Keratinocyte (primary cell): ENCODE measurements around the gene CDK17. TPM values are rescaled to one million over a fixed set of nuclear protein-coding genes. Genes with fewer than 3 reads are reported as not detected.

Source experiments
- DNase-seq: peaks from one replicate; pipeline ENCODE4 v3.0.0-alpha.2; 2011; ENCODE audit warnings: low read depth, missing footprints, low spot score
- FAIRE-seq: peaks from 2 replicates; lab custom pipeline; 2011; peaks lifted over from hg19 to GRCh38; lab: Jason Lieb, UNC
- H2AFZ ChIP-seq: 2 replicates; pipeline ENCODE4 v1.6.0; 2012; ENCODE audit warnings: low read length, control low read depth, inconsistent platforms; ENCODE audit not compliant: control insufficient read depth
- H3K27ac ChIP-seq: 2 replicates; pipeline ENCODE4 v1.5.1; 2011; ENCODE audit warnings: low read length; ENCODE audit not compliant: control insufficient read depth, insufficient read depth
- H3K27me3 ChIP-seq: 3 replicates; pipeline ENCODE4 v1.6.0; 2011; ENCODE audit warnings: low read length; ENCODE audit not compliant: control insufficient read depth, insufficient read depth; ENCODE audit errors: extremely low read depth
- H3K36me3 ChIP-seq, 2 experiments: 2 replicates in 1 of 2; 3 replicates in 1 of 2; pipeline ENCODE4 v1.5.1; 2011; ENCODE audit warnings: low read length in 2 of 2, mild to moderate bottlenecking in 1 of 2; ENCODE audit not compliant: control insufficient read depth in 2 of 2, insufficient read depth in 2 of 2; ENCODE audit errors: extremely low read depth in 1 of 2
- H3K4me1 ChIP-seq: 3 replicates; pipeline ENCODE4 v1.5.1; 2011; ENCODE audit warnings: low read length; ENCODE audit not compliant: control insufficient read depth, insufficient read depth; ENCODE audit errors: extremely low read depth
- H3K4me2 ChIP-seq: 3 replicates; pipeline ENCODE4 v1.6.0; 2011; ENCODE audit warnings: low read depth, low read length; ENCODE audit not compliant: control insufficient read depth, insufficient read depth; ENCODE audit errors: extremely low read depth
- H3K4me3 ChIP-seq, 3 experiments: fragments of 200-600 bp in 1 of 3; sonication (generic) in 1 of 3; 2 replicates in 2 of 3; 3 replicates in 1 of 3; pipeline ENCODE4 v1.5.1; 2011 to 2016; ENCODE audit warnings: low read length in 3 of 3, mild to moderate bottlenecking in 3 of 3, control low read depth in 2 of 3, inconsistent platforms in 1 of 3, low read depth in 1 of 3, mixed read lengths in 1 of 3, mixed run types in 1 of 3, moderate library complexity in 1 of 3; ENCODE audit not compliant: control insufficient read depth in 2 of 3, insufficient read depth in 2 of 3; ENCODE audit errors: extremely low read depth in 1 of 3
- H3K79me2 ChIP-seq: 2 replicates; pipeline ENCODE4 v1.6.0; 2012; ENCODE audit warnings: low read length; ENCODE audit not compliant: control insufficient read depth, insufficient read depth
- H3K9ac ChIP-seq: 3 replicates; pipeline ENCODE4 v1.6.0; 2011; ENCODE audit warnings: low read length; ENCODE audit not compliant: control insufficient read depth, insufficient read depth; ENCODE audit errors: extremely low read depth
- H3K9me1 ChIP-seq: 3 replicates; pipeline ENCODE4 v1.6.0; 2011; ENCODE audit warnings: low read length; ENCODE audit not compliant: control insufficient read depth, insufficient read depth; ENCODE audit errors: extremely low read depth
- H3K9me3 ChIP-seq: 2 replicates; pipeline ENCODE4 v1.5.1; 2012; ENCODE audit warnings: low read depth, low read length; ENCODE audit not compliant: control insufficient read depth
- H4K20me1 ChIP-seq: 3 replicates; pipeline ENCODE4 v1.6.0; 2011; ENCODE audit warnings: low read length; ENCODE audit not compliant: control insufficient read depth, insufficient read depth; ENCODE audit errors: extremely low read depth
- EZH2 ChIP-seq: IDR thresholded peaks from one replicate; pipeline ENCODE4 v1.6.1; 2012; ENCODE audit warnings: inconsistent platforms, mild to moderate bottlenecking, low read length, moderate library complexity
- dilution Hi-C: fragments of 300-500 bp; cut with MboI; formaldehyde crosslinking; loops from one replicate; pipeline ENCODE4 v1.7.0; 2020; ENCODE audit warnings: low sequenced_read_pairs; ENCODE audit not compliant: extremely low pct_ligation_motif_present
- polyA plus RNA-seq, 5 experiments: library from polyadenylated mRNA; depleted of rRNA in 3 of 5; stranded (reverse) in 3 of 5; stranded (forward) in 1 of 5; unstranded in 1 of 5; fragments of >200 nt; gene quantifications; 1 replicate in 1 of 5; 2 replicates in 3 of 5; 3 replicates in 1 of 5; pipeline versions ENCODE4 v1.2.1 to v1.2.3, GENCODE V29; 2011 to 2012; ENCODE audit warnings: missing spikeins in 2 of 5, low read depth in 1 of 5, low replicate concordance in 1 of 5
- TF ChIP-seq, protein P1 (sequence below), 3 experiments: IDR thresholded peaks in 1 of 3; conservative IDR thresholded peaks in 1 of 3; optimal IDR thresholded peaks in 1 of 3; 2 replicates in 2 of 3; 3 replicates in 1 of 3; pipeline versions ENCODE3 to v1.5.1; 2011; ENCODE audit warnings: low read length in 3 of 3, mild to moderate bottlenecking in 3 of 3, moderate library complexity in 2 of 3, control low read depth in 1 of 3, inconsistent platforms in 1 of 3; ENCODE audit not compliant: insufficient read depth in 2 of 3; ENCODE audit errors: extremely low read depth in 1 of 3

CDK17 gene
- polyA plus RNA-seq, 1 donor (not counting 4 experiments of a cell fraction or from before 2014, with no cell fraction given): 33.0 TPM

DNA sequence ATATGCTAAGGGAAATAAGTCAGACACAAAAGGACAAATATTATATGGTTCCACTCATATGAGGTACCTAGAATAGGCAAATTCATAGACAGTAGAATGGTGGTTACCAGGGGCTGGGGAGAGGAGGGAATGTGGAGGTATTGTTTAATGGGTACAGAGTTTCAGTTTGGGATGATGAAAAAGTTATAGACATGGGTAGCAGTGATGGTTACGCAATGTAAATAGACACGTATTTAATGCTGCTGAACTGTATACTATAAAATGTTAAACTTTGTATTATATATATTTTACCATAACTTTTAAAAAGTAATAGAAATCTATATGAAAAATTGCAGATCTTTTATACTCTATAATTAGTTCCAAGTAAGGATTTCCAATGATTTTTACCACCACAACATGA, 71.2 kb downstream of the CDK17 start:
- no peak overlapping the region for H3K9ac ChIP-seq
- H2AFZ ChIP-seq: no peak overlapping the region
- H3K4me2 ChIP-seq: no peak overlapping the region
- H3K9me3 ChIP-seq: no peaks in the 10 kb centered on the region
- dilution Hi-C loops: no loop called here
- H4K20me1 ChIP-seq: peaks cover 4% of the 10 kb centered on the region
- H3K4me1 ChIP-seq: peaks cover 7% of the 10 kb centered on the region
- TF ChIP-seq, protein P1, sequence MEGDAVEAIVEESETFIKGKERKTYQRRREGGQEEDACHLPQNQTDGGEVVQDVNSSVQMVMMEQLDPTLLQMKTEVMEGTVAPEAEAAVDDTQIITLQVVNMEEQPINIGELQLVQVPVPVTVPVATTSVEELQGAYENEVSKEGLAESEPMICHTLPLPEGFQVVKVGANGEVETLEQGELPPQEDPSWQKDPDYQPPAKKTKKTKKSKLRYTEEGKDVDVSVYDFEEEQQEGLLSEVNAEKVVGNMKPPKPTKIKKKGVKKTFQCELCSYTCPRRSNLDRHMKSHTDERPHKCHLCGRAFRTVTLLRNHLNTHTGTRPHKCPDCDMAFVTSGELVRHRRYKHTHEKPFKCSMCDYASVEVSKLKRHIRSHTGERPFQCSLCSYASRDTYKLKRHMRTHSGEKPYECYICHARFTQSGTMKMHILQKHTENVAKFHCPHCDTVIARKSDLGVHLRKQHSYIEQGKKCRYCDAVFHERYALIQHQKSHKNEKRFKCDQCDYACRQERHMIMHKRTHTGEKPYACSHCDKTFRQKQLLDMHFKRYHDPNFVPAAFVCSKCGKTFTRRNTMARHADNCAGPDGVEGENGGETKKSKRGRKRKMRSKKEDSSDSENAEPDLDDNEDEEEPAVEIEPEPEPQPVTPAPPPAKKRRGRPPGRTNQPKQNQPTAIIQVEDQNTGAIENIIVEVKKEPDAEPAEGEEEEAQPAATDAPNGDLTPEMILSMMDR (optimal IDR thresholded peaks at IDR 0.05 in 1 of 3, IDR thresholded peaks at IDR 0.05 in 1 of 3, conservative IDR thresholded peaks at IDR 0.05 in 1 of 3; ENCODE audit: extremely low read depth in 1 of 3, insufficient read depth in 2 of 3, low read length in 3 of 3): no peak
- TF ChIP-seq EZH2: no peak
- H3K27me3 ChIP-seq: no peaks in the 10 kb centered on the region
- H3K36me3 ChIP-seq: peaks cover 9 to 17% of the 10 kb centered on the region in 2 experiments
- no peak for FAIRE-seq
- peaks cover 84% of the 10 kb centered on the region for H3K79me2 ChIP-seq
- no peak for DNase-seq
- H3K9me1 ChIP-seq: no peaks in the 10 kb centered on the region
- no peak overlapping the region for H3K4me3 ChIP-seq
- no peak overlapping the region for H3K27ac ChIP-seq

DNA sequence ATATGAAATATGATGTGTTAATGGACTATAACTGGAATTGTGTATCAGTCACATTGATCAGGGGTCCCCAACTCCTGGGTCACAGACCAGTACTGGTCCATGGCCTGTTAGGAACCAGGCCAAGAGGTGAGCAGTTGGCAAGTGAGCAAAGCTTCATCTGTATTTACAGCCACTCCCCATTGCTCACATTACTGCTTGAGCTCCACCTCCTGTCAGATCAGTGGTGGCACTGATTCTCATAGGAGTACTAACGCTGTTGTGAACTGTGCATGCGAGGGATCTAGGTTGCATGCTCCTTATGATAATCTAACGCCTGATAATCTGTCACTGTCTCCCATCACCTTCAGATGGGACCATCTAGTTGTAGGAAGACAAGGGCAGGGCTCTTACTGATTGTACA, 72.3 kb downstream of the CDK17 start:
- H3K79me2 ChIP-seq: peaks cover 87% of the 10 kb centered on the region
- DNase-seq (no peak), FAIRE-seq (no peak)
- no peak overlapping the region for H3K4me2 ChIP-seq
- H3K27ac ChIP-seq: peak overlapping the region; percentile 14
- H3K9me3 ChIP-seq: no peaks in the 10 kb centered on the region
- dilution Hi-C loops: no loop called here
- H3K9ac ChIP-seq: no peak overlapping the region
- H3K27me3 ChIP-seq: no peaks in the 10 kb centered on the region
- H4K20me1 ChIP-seq: peaks cover 4% of the 10 kb centered on the region
- TF ChIP-seq, protein P1 (optimal IDR thresholded peaks at IDR 0.05 in 1 of 3, IDR thresholded peaks at IDR 0.05 in 1 of 3, conservative IDR thresholded peaks at IDR 0.05 in 1 of 3; ENCODE audit: extremely low read depth in 1 of 3, insufficient read depth in 2 of 3, low read length in 3 of 3): no peak
- no peak for TF ChIP-seq EZH2
- peaks cover 7% of the 10 kb centered on the region for H3K4me1 ChIP-seq
- H3K36me3 ChIP-seq: peaks cover 9 to 17% of the 10 kb centered on the region in 2 experiments
- H3K4me3 ChIP-seq: no peak overlapping the region
- no peak overlapping the region for H2AFZ ChIP-seq
- no peaks in the 10 kb centered on the region for H3K9me1 ChIP-seq
